Stimulated activated CD8-positive, alpha-beta memory T cell treated with anti-CD3 and anti-CD28 coated beads, Interleukin-12 subunit alpha, Interleukin-12 subunit beta, amount 100 ng/mL, for 24 hours (primary cell): ENCODE data around the gene ABCC6.
"Not testable (repeated sequence)": the region's sequence is repeated elsewhere in the genome, so short reads cannot be mapped to it uniquely, and the experiment has no call there.

ENCODE experiments used
- DNase-seq: peaks from one replicate; pipeline ENCODE4 v3.0.0-alpha.2; 2020; ENCODE audit errors: extremely low read depth

ABCC6 gene

GRCh38 chr16:16223662-16224241, 458 bp upstream of the ABCC6 start:
- not testable (repeated sequence) for DNase-seq

- not testable (repeated sequence) for DNase-seq
Observed at GRCh38 chr16:16221382-16221781, 1.9 kb downstream of the ABCC6 start.

DNA sequence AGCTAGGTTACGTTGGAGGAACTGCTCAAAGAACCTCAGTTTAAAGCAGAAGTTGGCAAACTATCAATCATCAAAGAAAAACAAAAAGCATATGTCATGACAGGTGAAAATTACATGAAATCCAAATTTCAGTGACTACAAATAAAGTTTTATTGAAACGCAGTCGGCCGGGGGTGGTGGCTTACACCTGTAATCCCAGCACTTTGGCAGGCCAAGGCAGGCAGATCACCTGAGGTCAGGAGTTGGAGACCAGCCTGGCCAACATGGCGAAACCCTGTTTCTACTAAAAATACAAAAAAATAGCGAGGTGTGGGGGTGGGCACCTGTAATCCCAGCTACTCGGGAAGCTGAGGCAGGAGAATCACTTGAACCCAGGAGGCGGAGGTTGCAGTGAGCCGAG, 2.8 kb downstream of the ABCC6 start:
- not testable (repeated sequence) for DNase-seq

- DNase-seq = not testable (repeated sequence)
Observed at GRCh38 chr16:16218787-16219186, 4.5 kb downstream of the ABCC6 start.

- DNase-seq = not testable (repeated sequence)
Observed at GRCh38 chr16:16218349-16218748, 4.9 kb downstream of the ABCC6 start.

DNA sequence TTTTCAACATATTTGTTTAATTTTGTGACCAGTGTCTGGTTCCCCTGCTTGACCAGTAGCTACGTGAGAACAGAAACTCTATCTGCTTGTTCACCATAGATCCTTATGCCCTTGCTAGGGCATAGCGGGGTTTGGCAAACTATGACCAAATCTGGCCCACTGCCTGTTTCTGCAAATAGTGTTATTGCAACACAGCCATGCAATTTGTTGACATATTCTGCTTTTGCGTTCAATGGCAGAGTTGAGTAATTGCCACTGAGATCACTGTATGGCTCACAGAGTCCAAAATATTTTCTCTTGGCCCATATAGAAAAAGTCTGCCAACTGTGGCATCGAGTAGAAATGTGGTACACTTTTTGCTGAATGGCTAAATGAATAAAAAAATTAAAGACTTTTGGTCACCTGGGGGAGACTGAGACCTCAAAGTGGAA, 9.4 kb downstream of the ABCC6 start:
- not testable (repeated sequence) for DNase-seq

DNA sequence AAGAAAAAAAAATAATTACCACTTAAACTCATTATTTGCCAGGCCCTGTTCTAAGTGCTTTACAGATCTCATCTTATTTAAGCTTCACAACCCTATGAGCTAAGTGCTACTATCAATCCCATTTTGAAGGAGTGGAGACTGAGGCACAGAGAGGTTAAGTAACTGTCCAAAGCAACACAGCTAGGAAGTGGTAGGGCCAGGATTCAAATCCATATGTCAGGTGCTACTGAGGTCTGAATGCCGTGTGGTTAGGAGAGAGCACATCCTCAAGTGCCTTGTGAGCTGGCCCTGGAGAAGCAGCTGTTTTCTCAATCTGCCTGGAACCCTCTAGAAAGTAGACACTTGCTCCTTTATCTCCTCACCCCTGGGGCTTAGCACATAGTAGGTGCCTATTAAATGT, 11.9 kb downstream of the ABCC6 start:
- not testable (repeated sequence) for DNase-seq

GRCh38 chr16:16208461-16208860, 14.8 kb downstream of the ABCC6 start:
- not testable (repeated sequence) for DNase-seq

GRCh38 chr16:16207787-16208334, 15.4 kb downstream of the ABCC6 start:
- DNase-seq = not testable (repeated sequence)

- DNase-seq = not testable (repeated sequence)
Observed at GRCh38 chr16:16207097-16207786, 16.1 kb downstream of the ABCC6 start.

- DNase-seq = not testable (repeated sequence)
Observed at GRCh38 chr16:16205864-16206263, 17.4 kb downstream of the ABCC6 start.

DNA sequence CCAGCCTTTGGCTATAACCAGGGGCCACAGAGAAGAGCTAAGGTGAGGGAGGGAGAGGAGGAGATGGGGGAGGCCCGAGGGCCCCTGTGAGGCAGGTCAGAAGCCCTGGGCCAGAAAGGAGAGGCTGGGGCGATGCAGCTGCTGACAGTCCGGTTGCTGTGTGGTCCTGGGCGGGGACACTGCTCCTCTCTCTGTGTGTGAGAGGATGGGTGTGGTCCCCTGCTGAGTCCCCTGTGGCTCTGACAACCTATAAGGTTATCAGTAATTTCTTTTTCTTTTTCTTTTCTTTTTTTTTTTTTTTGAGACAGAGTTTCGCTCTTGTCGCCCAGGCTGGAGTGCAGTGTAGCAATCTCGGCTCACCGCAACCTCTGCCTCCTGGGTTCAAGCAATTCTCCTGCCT, 18.7 kb downstream of the ABCC6 start:
- DNase-seq = not testable (repeated sequence)

- DNase-seq = not testable (repeated sequence)
Observed at GRCh38 chr16:16203494-16203893, 19.8 kb downstream of the ABCC6 start.

DNA sequence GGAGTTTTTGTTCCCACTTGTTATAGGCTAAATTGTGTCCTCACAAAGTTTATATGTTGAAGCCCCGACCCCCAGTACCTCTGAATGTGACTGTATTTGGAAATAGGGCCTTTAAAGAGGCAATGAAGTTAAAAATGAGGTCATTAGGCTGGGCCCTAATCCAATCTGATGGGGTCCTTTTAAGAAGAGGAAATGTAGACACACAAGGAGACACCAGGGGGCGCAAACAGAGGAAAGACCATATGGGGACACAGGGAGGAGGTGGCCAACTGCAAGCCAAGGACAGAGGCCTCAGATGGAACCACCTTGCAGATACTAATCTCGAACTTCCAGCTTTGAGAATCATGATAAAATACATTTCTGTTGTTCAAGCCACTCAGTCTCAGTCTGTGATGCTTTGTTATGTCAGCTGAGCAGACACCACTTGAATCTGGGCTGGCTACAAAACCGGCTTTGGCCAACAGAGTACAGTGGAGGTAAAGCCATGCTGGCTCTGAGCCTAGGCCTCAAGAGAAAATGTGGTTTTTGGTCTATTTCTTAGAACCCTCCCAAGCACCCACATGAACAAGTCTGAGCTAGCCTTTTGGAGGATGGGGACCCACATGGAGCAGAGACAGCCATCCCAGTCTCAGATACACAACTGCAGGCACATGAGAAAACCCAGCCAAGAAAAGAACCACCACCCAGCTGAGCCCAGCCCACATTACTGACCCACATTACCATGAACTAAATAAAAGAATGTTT, 20.7 kb downstream of the ABCC6 start:
- DNase-seq = not testable (repeated sequence)

- DNase-seq = not testable (repeated sequence)
Observed at GRCh38 chr16:16201880-16202279, 21.4 kb downstream of the ABCC6 start.

GRCh38 chr16:16200391-16200790, 22.9 kb downstream of the ABCC6 start:
- not testable (repeated sequence) for DNase-seq

DNA sequence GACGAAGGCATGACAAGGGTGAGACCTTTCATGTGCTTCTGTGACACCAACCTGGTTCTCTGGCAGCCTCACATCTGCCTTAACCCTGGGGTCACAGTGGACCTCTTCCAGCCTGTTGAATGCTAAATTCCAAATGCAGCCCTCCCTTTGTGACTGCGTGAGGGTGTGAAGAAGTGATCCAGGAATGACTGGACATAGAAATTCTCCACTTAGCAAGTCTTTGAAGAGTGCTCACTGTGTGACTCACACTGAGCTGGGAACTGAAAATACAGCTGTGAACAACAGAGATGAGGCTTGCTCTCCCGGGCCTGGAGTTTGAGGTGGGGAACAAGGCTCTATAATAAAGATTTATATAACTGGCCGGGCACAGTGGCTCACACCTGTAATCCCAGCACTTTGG, 23.9 kb downstream of the ABCC6 start:
- DNase-seq = not testable (repeated sequence)

DNA sequence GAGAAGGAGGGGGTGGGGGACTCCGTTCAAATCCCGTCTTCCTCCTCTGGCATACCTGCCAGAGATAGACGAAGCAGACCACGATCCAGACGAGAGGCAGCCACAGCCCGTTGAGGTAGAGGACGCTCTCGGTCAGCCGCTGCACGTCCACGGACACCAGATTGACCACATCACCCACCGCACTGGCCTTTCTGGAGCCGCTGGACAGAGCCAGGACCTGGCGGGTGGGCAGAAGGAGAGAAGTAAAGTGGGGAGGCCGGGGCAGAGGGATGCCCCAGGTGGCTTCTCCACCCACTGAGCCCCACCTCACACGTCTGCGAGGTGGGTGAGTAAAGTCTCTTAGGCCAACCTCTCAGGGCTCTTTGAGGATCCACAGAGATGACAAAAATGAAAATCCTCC, 25.3 kb downstream of the ABCC6 start:
- DNase-seq = no peak

- DNase-seq = no peak
Observed at GRCh38 chr16:16197331-16197730, 26.0 kb downstream of the ABCC6 start.

DNA sequence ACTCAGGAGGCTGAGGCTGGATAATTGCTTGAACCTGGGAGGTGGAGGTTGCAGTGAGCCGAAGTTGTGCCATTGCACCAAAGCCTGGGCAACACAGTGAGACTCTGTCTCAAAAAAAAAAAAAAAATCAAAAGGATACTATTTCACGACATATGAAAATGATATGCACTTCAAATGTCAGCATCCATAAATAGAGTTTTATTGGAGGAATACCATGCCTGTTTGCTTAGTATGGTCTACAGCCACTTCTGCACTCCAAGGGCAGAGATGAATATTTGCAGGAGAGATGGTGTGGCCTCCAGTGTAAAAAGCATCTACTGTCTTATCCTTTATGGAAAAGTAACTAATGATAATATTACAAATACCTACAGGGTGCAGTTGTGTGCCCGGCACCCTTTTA, 27.2 kb downstream of the ABCC6 start:
- DNase-seq = no peak

DNA sequence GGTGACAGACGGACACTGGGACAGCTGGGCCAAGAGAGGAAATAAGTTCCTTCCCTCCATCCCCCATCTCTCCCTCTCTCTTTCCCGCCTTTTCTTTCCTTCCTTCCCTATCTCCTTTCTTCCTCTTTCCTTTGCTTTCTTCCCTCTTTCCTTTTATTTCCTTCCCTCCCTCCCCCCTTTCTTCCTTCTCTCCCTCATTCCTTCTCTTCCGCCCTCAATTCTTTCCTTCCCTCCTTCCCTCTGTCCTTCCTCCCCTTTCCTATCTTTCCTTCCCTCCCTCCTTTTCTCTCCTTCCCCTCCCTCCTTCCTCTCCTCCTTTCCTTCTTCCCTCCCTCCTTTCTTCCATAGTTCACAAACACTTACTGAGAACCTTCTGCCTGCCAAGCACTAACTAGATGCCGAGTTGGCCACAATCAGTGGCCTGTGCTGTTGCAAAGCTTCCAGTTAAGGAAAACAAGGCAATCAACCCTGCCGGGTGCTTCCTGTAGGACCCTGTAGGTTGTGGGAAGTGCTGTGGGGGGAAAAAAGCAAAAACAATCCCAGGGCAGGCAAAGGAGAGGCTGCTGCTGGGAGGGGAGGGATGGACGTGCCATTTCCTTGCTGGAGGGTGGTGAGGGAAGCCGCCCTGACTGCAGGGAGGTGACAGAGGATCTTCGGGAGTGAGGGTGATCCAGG, 31.7 kb downstream of the ABCC6 start:
- no peak for DNase-seq

DNA sequence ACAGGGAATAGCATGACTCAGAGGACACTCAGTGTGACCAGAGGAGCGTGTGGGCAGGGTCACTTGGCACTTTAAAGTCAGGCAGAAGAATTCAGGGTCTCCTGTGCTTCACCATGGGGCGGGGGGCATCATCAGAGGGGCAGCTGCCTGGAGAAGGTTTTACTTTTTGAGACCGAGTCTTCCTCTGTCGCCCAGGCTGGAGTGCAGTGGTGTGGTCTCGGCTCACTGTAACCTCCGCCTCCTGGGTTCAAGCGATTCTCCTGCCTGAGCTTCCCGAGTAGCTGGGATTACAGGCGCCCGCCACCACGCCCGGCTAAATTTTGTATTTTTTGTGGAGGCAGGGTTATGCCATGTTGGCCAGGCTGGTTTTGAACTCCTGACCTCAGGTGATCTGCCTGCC, 32.3 kb downstream of the ABCC6 start:
- not testable (repeated sequence) for DNase-seq
